Testis (tissue), 3 donors: ENCODE results near the gene SC5D. TPM values are rescaled to one million over a fixed set of nuclear protein-coding genes. Genes with fewer than 3 reads are reported as not detected.

ENCODE experiments used
- DNase-seq: peaks from one replicate; pipeline ENCODE4 v3.0.0-alpha.2; 2019
- H3K27ac ChIP-seq, 2 donors: fragments of 200-600 bp; sonication (generic); one replicate each; pipeline ENCODE4 v1.5.1; 2019
- H3K27me3 ChIP-seq: fragments of 200-600 bp; sonication (generic); one replicate; pipeline ENCODE4 v1.5.1; 2019
- H3K36me3 ChIP-seq: fragments of 200-600 bp; sonication (generic); one replicate; pipeline ENCODE4 v1.5.1; 2017; ENCODE audit warnings: low read depth; ENCODE audit errors: missing control alignments
- H3K4me1 ChIP-seq: fragments of 200-600 bp; sonication (generic); one replicate; pipeline ENCODE4 v1.5.1; 2019
- H3K4me3 ChIP-seq, 2 donors: fragments of 200-600 bp; sonication (generic); one replicate each; pipeline ENCODE4 v1.5.1; 2017 to 2019
- H3K9me3 ChIP-seq: fragments of 200-600 bp; sonication (generic); one replicate; pipeline ENCODE4 v1.5.1; 2017
- POLR2A ChIP-seq: fragments of 450-650 bp; IDR thresholded peaks from one replicate; pipeline ENCODE4 v1.6.1; 2017; ENCODE audit warnings: antibody characterized with exemption, mild to moderate bottlenecking, moderate library complexity
- WGBS, 2 donors: methylation state at CpG; one replicate each; pipeline ENCODE4 v1.1.5; 2018; 5-methylcytosine and 5-hydroxymethylcytosine counted together
- intact Hi-C: fragments of 100-400 bp; cut with DNase I; formaldehyde crosslinking; loops from one replicate; pipeline ENCODE4 v1.15.1; 2023; ENCODE audit warnings: low total_unique reads
- polyA plus RNA-seq: library from polyadenylated mRNA; stranded (reverse); fragments of 350-450 nt; fragmentation: Illumina TruSeq; extraction: RNeasy Lipid Tissue Mini Kit (QIAGEN cat#74804); gene quantifications from one replicate; pipeline ENCODE4 v1.2.3, GENCODE V29; 2014; ENCODE audit warnings: low read depth, low replicate concordance; ENCODE audit not compliant: insufficient read depth
- total RNA-seq, 2 donors: library from RNA; depleted of rRNA; stranded (reverse); fragments of >200 nt; gene quantifications; one replicate each; pipeline ENCODE4 v1.2.3, GENCODE V29; 2016
- TF ChIP-seq, protein P1 (sequence below), 3 experiments: fragments of 450-650 bp in 2 of 3; fragments of 200-600 bp in 1 of 3; sonication (generic) in 1 of 3; IDR thresholded peaks; one replicate each; pipeline ENCODE4 v1.5.1; 2016 to 2019; ENCODE audit warnings: antibody characterized with exemption in 3 of 3, mild to moderate bottlenecking in 2 of 3, moderate library complexity in 1 of 3

SC5D gene
- total and polyA plus RNA-seq, 3 donors from 2014 or later = 34.6 to 46.4 (median 41.3) TPM

- no peak for DNase-seq
- Histone ChIP-seq H3K4me3 (no peak overlapping the region), H3K4me1 (peaks cover 6% of the 10 kb centered on the region), H3K36me3 (no peaks in the 10 kb centered on the region), H3K9me3 (no peaks in the 10 kb centered on the region), H3K27ac (no peak overlapping the region), H3K27me3 (no peaks in the 10 kb centered on the region)
- intact Hi-C loops = no loop called here
- 84 to 91% methylated on average over 8 of the region's 8 CpGs for WGBS, 2 donors
- TF ChIP-seq, protein P1, sequence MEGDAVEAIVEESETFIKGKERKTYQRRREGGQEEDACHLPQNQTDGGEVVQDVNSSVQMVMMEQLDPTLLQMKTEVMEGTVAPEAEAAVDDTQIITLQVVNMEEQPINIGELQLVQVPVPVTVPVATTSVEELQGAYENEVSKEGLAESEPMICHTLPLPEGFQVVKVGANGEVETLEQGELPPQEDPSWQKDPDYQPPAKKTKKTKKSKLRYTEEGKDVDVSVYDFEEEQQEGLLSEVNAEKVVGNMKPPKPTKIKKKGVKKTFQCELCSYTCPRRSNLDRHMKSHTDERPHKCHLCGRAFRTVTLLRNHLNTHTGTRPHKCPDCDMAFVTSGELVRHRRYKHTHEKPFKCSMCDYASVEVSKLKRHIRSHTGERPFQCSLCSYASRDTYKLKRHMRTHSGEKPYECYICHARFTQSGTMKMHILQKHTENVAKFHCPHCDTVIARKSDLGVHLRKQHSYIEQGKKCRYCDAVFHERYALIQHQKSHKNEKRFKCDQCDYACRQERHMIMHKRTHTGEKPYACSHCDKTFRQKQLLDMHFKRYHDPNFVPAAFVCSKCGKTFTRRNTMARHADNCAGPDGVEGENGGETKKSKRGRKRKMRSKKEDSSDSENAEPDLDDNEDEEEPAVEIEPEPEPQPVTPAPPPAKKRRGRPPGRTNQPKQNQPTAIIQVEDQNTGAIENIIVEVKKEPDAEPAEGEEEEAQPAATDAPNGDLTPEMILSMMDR (IDR thresholded peaks at IDR 0.05) = no peak
- no peak for TF ChIP-seq POLR2A
Observed at GRCh38 chr11:121295246-121296029, 2.9 kb downstream of the SC5D start.

DNA sequence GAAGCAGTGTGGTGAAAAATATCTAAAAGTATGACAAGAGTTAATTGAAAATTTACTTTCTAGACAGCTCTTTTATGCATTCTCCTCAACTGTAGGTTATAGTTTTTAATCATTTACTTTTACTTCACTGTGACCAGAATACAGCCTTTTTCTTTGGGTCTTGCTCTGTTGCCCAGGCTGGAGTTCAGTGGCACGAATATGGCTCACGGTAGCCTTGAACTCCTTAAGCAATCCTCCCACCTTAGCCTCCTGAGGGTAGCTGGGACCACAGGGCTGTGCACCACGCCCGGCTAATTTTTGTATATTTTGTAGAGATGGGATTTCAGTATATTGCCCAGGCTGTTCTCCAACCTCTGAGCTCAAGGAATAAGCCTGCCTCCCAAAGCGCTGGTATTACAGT, 5.3 kb downstream of the SC5D start:
- Histone ChIP-seq H3K27ac (no peak overlapping the region), H3K9me3 (no peaks in the 10 kb centered on the region), H3K36me3 (no peaks in the 10 kb centered on the region), H3K27me3 (no peaks in the 10 kb centered on the region), H3K4me1 (peaks cover 6% of the 10 kb centered on the region), H3K4me3 (no peak overlapping the region)
- intact Hi-C loops = no loop called here
- TF ChIP-seq, protein P1 (IDR thresholded peaks at IDR 0.05) = no peak
- no peak for TF ChIP-seq POLR2A
- 93 to 97% methylated on average over 5 of the region's 5 CpGs for WGBS, 2 donors
- no peak for DNase-seq

- intact Hi-C loops = no loop called here
- H3K4me3 ChIP-seq = no peak overlapping the region
- H3K4me1 ChIP-seq = peaks cover 3% of the 10 kb centered on the region
- no peak for DNase-seq
- H3K36me3 ChIP-seq = no peaks in the 10 kb centered on the region
- H3K27ac ChIP-seq = no peak overlapping the region
- 93 to 94% methylated on average over 5 of the region's 5 CpGs for WGBS, 2 donors
- H3K9me3 ChIP-seq = no peaks in the 10 kb centered on the region
- TF ChIP-seq POLR2A = no peak
- TF ChIP-seq, protein P1 (IDR thresholded peaks at IDR 0.05) = no peak
- no peaks in the 10 kb centered on the region for H3K27me3 ChIP-seq
Observed at GRCh38 chr11:121298774-121299173, 6.2 kb downstream of the SC5D start.

DNA sequence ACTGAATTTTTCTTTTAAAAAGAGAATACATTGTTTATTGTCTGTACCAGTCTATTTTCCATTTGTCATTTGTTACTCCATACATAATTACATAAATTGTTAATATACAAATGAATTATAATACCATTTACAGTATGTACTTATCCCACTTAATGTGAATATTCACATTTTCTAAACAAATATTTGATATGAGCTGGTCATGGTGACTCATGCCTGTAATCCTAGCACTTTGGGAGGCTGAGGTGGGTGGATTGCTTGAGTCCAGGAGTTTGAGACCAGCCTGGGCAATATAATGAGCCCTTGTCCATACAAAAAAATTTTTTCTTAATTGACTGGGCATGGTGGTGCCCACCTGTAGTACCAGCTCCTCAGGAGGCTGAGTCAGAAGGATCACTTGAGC, 6.8 kb downstream of the SC5D start:
- DNase-seq = no peak
- no peaks in the 10 kb centered on the region for H3K9me3 ChIP-seq
- H3K27ac ChIP-seq = no peak overlapping the region
- no peak overlapping the region for H3K4me3 ChIP-seq
- no peaks in the 10 kb centered on the region for H3K27me3 ChIP-seq
- intact Hi-C loops = no loop called here
- no peaks in the 10 kb centered on the region for H3K36me3 ChIP-seq
- H3K4me1 ChIP-seq = no peaks in the 10 kb centered on the region
- TF ChIP-seq, protein P1 (IDR thresholded peaks at IDR 0.05) = no peak
- TF ChIP-seq POLR2A = no peak
